ENCODE measurements around the gene OSBPL10.

DNA sequence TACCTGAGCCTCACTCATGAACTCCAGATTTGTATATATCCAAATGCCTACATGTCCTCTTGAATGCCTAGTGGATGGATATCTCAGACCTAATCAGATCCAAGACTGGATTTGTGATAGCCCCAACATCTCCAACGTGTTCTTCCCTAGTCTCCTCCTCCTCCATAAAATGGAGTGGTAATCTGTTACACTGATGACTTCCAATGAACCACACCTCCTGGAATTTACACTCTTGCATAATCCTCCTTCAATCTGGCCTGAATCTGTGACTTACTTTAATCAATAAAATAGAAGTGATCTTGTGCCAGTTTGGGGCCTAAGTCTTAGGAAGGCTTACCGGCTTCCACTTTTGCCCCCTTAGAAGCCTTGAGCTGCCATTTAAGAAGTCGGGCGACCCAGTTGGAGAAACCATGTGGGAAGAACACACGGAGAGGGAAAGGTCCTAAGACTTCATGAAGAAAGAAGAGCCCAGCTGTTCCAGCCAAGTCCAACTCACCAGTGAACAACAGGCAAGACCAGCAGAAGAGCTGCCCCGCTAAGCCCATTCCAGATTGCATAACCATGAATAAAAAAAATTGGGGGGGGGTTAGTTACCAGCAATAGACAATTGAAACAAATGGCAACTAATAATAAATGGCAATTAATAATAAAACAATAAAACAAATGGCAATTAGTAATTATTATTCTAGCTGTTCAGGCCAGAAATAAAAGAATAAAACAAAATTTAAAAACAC, 284.1 kb downstream of the OSBPL10 start:
- TF ChIP-seq, protein P1, sequence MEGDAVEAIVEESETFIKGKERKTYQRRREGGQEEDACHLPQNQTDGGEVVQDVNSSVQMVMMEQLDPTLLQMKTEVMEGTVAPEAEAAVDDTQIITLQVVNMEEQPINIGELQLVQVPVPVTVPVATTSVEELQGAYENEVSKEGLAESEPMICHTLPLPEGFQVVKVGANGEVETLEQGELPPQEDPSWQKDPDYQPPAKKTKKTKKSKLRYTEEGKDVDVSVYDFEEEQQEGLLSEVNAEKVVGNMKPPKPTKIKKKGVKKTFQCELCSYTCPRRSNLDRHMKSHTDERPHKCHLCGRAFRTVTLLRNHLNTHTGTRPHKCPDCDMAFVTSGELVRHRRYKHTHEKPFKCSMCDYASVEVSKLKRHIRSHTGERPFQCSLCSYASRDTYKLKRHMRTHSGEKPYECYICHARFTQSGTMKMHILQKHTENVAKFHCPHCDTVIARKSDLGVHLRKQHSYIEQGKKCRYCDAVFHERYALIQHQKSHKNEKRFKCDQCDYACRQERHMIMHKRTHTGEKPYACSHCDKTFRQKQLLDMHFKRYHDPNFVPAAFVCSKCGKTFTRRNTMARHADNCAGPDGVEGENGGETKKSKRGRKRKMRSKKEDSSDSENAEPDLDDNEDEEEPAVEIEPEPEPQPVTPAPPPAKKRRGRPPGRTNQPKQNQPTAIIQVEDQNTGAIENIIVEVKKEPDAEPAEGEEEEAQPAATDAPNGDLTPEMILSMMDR (IDR thresholded peaks at IDR 0.05) = no peak
- no peak for TF ChIP-seq POLR2AphosphoS5 (IDR thresholded peaks at IDR 0.05)
